ENCODE measurements around the gene TNNT2.

Gene TNNT2

GRCh38 chr1:201345081-201345355, 32.5 kb downstream of the TNNT2 start:
- no peak for DNase-seq (ENCODE audit: low spot score)
- no peak for TF ChIP-seq CTCF (IDR thresholded peaks at IDR 0.05; ENCODE audit: extremely low read depth, missing control alignments)

- DNase-seq (ENCODE audit: low spot score) = no peak
- TF ChIP-seq CTCF (IDR thresholded peaks at IDR 0.05; ENCODE audit: extremely low read depth, missing control alignments) = no peak
Measured at GRCh38 chr1:201344206-201345080, 33.0 kb downstream of the TNNT2 start.

- no peak for DNase-seq (ENCODE audit: low spot score)
- TF ChIP-seq CTCF (IDR thresholded peaks at IDR 0.05; ENCODE audit: extremely low read depth, missing control alignments) = no peak
Measured at GRCh38 chr1:201341377-201341776, 36.1 kb downstream of the TNNT2 start.

GRCh38 chr1:201336711-201337450, 40.6 kb downstream of the TNNT2 start:
- DNase-seq (ENCODE audit: low spot score) = no peak
- TF ChIP-seq CTCF (IDR thresholded peaks at IDR 0.05; ENCODE audit: extremely low read depth, missing control alignments) = no peak

- TF ChIP-seq CTCF (IDR thresholded peaks at IDR 0.05; ENCODE audit: extremely low read depth, missing control alignments) = no peak
- DNase-seq (ENCODE audit: low spot score) = no peak
Measured at GRCh38 chr1:201335901-201336300, 41.6 kb downstream of the TNNT2 start.

- no peak for TF ChIP-seq CTCF (IDR thresholded peaks at IDR 0.05; ENCODE audit: extremely low read depth, missing control alignments)
- DNase-seq (ENCODE audit: low spot score) = no peak
Measured at GRCh38 chr1:201335174-201335870, 42.2 kb downstream of the TNNT2 start.

All from GM20000 (cell line).